ENCODE measurements around the gene DPP4. TPM values are rescaled to one million over a fixed set of nuclear protein-coding genes. Genes with fewer than 3 reads are reported as not detected.

DPP4 gene
- total and polyA plus RNA-seq, 2 of the 13 experiments (the other 11 are each of a cell fraction or from before 2014, with no cell fraction given) = 39.4 to 109 TPM

- in situ Hi-C loops (cut with HindIII; ENCODE audit: extremely low pct_ligation_motif_present, low pct_unique_long_range_greater_than_20kb) = no loop called here
- TF ChIP-seq POLR2A (IDR thresholded peaks at IDR 0.05; ENCODE audit: insufficient read depth in 1 of 2, low read depth in 2 of 2, low read length in 2 of 2) (no peak), ZNF781 (CRISPR knock-in tag; IDR thresholded peaks at IDR 0.05; ENCODE audit: borderline replicate concordance, not compliant biosample characterization) (no peak), SRY (CRISPR knock-in tag; IDR thresholded peaks at IDR 0.05) (no peak), EHMT2 (IDR thresholded peaks at IDR 0.05; ENCODE audit: borderline replicate concordance, low read depth, low read length) (peak; percentile 74; the same call in 1 of the 2 replicates), HNRNPH1 (optimal IDR thresholded peaks at IDR 0.05; ENCODE audit: low read depth, low read length) (no peak), TBX3 (IDR thresholded peaks at IDR 0.05; ENCODE audit: borderline replicate concordance) (peak; percentile 58; the same call in 1 of the 2 replicates), THAP8 (CRISPR knock-in tag; IDR thresholded peaks at IDR 0.05; ENCODE audit: borderline replicate concordance) (no peak), ISX (CRISPR knock-in tag; conservative IDR thresholded peaks at IDR 0.05) (no peak), AHDC1 (CRISPR knock-in tag; IDR thresholded peaks at IDR 0.05; ENCODE audit: borderline replicate concordance) (peak; percentile 91; the same call in 1 of the 2 replicates), SIN3A (IDR thresholded peaks at IDR 0.05; ENCODE audit: borderline replicate concordance, low read depth, low read length) (no peak), REPIN1 (CRISPR knock-in tag; IDR thresholded peaks at IDR 0.05; ENCODE audit: borderline replicate concordance, low read depth) (peak; percentile 63; the same call in 1 of the 2 replicates), MTA3 (CRISPR knock-in tag; IDR thresholded peaks at IDR 0.05) (no peak), ZNF766 (CRISPR knock-in tag; IDR thresholded peaks at IDR 0.05; ENCODE audit: borderline replicate concordance) (no peak)
- TF ChIP-seq, protein P1, sequence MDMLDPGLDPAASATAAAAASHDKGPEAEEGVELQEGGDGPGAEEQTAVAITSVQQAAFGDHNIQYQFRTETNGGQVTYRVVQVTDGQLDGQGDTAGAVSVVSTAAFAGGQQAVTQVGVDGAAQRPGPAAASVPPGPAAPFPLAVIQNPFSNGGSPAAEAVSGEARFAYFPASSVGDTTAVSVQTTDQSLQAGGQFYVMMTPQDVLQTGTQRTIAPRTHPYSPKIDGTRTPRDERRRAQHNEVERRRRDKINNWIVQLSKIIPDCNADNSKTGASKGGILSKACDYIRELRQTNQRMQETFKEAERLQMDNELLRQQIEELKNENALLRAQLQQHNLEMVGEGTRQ (IDR thresholded peaks at IDR 0.05; ENCODE audit: low read depth, low read length) = no peak
- TF ChIP-seq, protein P1 (CRISPR knock-in tag; IDR thresholded peaks at IDR 0.05; ENCODE audit: borderline replicate concordance) = no peak
Observed at GRCh38 chr2:162085090-162085891, 11.3 kb upstream of the DPP4 start.

More at GRCh38 chr2:162085090-162085891, 11.3 kb upstream of the DPP4 start:
- H4K20me1 ChIP-seq (ENCODE audit: insufficient read depth, low read length) = no peaks in the 10 kb centered on the region
- DNase-seq (ENCODE audit: low spot score) (peak; percentile 85), FAIRE-seq (peak; percentile 34), ATAC-seq (peak; percentile 80)
- H3K27ac ChIP-seq (ENCODE audit: extremely low read length, insufficient read depth, low read length) = peak overlapping the region; percentile 27
- CTCF ChIA-PET (ENCODE audit: low intra/inter-chr PET ratio, low total read pairs) = no interaction called here
- no peaks in the 10 kb centered on the region for H3K36me3 ChIP-seq (replicated peaks in 1 of 2; ENCODE audit: control insufficient read depth in 1 of 2, insufficient read depth in 2 of 2, low read length in 2 of 2)
- H3K4me3 ChIP-seq (replicated peaks in 1 of 3; ENCODE audit: insufficient read depth in 1 of 3, low read depth in 2 of 3, low read length in 3 of 3) = no peak overlapping the region
- peaks cover under 1% of the 10 kb centered on the region; the same call in 1 of the 2 replicates for H3K9me3 ChIP-seq (ENCODE audit: low read length)
- intact Hi-C loops (cut with micrococcal nuclease; ENCODE audit: unreplicated experiment) = loop anchor here (1.0 kb wide), 2 partner anchors 10 to 58 kb away; no protein-coding TSS in a partner anchor
- peaks cover 49% of the 10 kb centered on the region for H3K4me1 ChIP-seq (ENCODE audit: insufficient read depth, low read length)
- H3K4me2 ChIP-seq (ENCODE audit: low read depth, low read length) = peak overlapping the region; percentile 33
- POLR2A ChIA-PET = interaction anchor here (1.3 to 1.8 kb wide), 3 partner anchors 9 to 13 kb away, joined by 4 to 6 read pairs (median 5); no protein-coding TSS in a partner anchor
- H3K79me2 ChIP-seq (ENCODE audit: insufficient read depth, low read length) = no peaks in the 10 kb centered on the region
- H2AFZ ChIP-seq (ENCODE audit: low read length) = no peak overlapping the region
- BruUV-seq (replicated peaks) = TSS peak; percentile 73
- 6% methylated on average over 3 of the region's 3 CpGs for WGBS (ENCODE audit: low lambda C conversion rate)
- no peaks in the 10 kb centered on the region for H3K27me3 ChIP-seq (ENCODE audit: control insufficient read depth in 1 of 2, insufficient read depth in 2 of 2, low read length in 2 of 2)
- H3K9ac ChIP-seq (ENCODE audit: insufficient read depth, low read depth, low read length) = no peak overlapping the region
